Measurements from ENCODE around the gene SCD5. TPM values are rescaled to one million over a fixed set of nuclear protein-coding genes. Genes with fewer than 3 reads are reported as not detected.

Gene SCD5
- total and polyA plus RNA-seq, 2 donors (not counting 1 experiment from before 2014, with no cell fraction given) = 0.03 TPM; not detected in 1

DNA sequence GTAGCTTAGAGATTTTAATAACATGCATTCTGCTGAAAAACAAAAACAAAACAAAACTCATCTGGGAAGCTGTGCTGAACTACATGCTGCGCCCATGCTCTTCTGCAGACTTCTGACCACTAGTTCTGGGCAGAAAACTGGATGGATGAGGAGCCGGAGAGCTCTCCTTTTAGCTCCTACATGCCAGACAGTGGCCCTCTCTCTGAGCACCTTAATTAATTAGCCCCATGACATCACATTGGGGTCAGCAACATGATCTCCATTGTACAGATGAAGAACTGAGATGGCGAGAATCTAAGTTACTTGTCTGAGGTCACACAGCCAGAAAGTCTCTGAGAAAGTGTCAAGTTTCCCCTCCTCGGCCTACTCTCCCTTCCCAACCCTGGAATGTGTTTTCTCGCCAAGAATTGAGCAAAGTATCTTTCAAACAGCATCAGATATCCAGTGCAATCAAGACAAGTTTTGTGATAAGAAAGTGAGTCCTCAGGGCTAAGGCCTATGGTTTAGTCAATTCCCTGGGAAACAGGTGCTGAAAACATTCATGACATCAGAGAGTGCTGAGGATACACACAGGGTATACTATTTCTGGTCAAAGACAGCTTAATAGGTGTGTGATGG is 21.6 kb downstream of the SCD5 start:
- intact Hi-C loops (cut with micrococcal nuclease) = no loop called here
- ChIA-PET POLR2A (no interaction called here), CTCF (no interaction called here)
- H3K4me1 Mint-ChIP-seq = no peaks in the 10 kb centered on the region
- Histone ChIP-seq H3K9me3 (ENCODE audit: control extremely low read depth in 1 of 3, control insufficient read depth in 2 of 3, insufficient read depth in 1 of 3, low read length in 2 of 3) (no peaks in the 10 kb centered on the region), H3K4me2 (replicated peaks; ENCODE audit: low read depth, low read length, poor library complexity, severe bottlenecking) (no peak overlapping the region), H3K27me3 (replicated peaks in 1 of 4; ENCODE audit: control extremely low read depth in 1 of 4, control insufficient read depth in 3 of 4, insufficient read depth in 4 of 4, low read length in 3 of 4) (no peaks in the 10 kb centered on the region), H3K4me1 (ENCODE audit: control insufficient read depth in 2 of 2, insufficient read depth in 2 of 2, low read length in 2 of 2) (no peaks in the 10 kb centered on the region), H4K20me1 (ENCODE audit: control insufficient read depth, insufficient read depth, low read length, poor library complexity, severe bottlenecking) (no peaks in the 10 kb centered on the region), H3K4me3 (ENCODE audit: control extremely low read depth in 1 of 5, extremely low read depth in 1 of 5, insufficient read depth in 1 of 5, low read depth in 2 of 5, low read length in 4 of 5) (no peak overlapping the region), H3K27ac (ENCODE audit: low read length in 2 of 2) (no peak overlapping the region), H3K79me2 (ENCODE audit: control insufficient read depth, insufficient read depth, low read length) (no peaks in the 10 kb centered on the region), H3K9ac (ENCODE audit: low read length) (no peak overlapping the region), H2AFZ (ENCODE audit: insufficient read depth, low read depth, low read length, poor library complexity, severe bottlenecking) (no peak overlapping the region), H3K36me3 (replicated peaks in 1 of 2; ENCODE audit: control extremely low read depth in 1 of 2, control insufficient read depth in 1 of 2, extremely low read depth in 1 of 2, insufficient read depth in 2 of 2, low read length in 1 of 2) (no peaks in the 10 kb centered on the region)
- peaks cover 2% of the 10 kb centered on the region for H3K9me3 Mint-ChIP-seq (ENCODE audit: insufficient read depth)
- 100% methylated on average over 4 of the region's 5 CpGs for WGBS (ENCODE audit: insufficient coverage)
- TF ChIP-seq, protein P1, sequence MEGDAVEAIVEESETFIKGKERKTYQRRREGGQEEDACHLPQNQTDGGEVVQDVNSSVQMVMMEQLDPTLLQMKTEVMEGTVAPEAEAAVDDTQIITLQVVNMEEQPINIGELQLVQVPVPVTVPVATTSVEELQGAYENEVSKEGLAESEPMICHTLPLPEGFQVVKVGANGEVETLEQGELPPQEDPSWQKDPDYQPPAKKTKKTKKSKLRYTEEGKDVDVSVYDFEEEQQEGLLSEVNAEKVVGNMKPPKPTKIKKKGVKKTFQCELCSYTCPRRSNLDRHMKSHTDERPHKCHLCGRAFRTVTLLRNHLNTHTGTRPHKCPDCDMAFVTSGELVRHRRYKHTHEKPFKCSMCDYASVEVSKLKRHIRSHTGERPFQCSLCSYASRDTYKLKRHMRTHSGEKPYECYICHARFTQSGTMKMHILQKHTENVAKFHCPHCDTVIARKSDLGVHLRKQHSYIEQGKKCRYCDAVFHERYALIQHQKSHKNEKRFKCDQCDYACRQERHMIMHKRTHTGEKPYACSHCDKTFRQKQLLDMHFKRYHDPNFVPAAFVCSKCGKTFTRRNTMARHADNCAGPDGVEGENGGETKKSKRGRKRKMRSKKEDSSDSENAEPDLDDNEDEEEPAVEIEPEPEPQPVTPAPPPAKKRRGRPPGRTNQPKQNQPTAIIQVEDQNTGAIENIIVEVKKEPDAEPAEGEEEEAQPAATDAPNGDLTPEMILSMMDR (IDR thresholded peaks at IDR 0.05) = no peak
- no peak overlapping the region for H3K4me3 Mint-ChIP-seq
- H3K27me3 Mint-ChIP-seq = peaks cover 3% of the 10 kb centered on the region
- H3K27ac Mint-ChIP-seq = no peak overlapping the region
- ATAC-seq (ENCODE audit: low read depth) (no peak), DNase-seq (no peak)

DNA sequence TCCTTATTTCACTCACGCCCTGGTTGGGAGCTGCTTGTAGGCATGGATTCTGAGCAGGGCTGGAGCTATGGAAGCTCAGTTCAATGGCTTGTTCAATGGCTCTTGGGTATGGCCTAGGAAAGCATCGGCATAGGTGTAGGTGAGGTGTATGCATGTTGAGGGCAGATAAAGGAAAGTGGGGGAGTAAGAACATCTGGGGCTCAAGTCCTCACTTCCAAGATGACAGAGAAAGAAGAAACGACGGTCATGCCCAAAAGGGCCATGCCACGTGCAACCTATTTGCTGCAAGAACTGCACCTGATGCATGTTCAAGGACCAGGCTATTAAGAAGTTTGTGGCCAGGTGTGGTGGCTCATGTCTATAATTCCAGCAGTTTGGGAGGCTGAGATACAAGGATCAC is 23.4 kb downstream of the SCD5 start:
- intact Hi-C loops (cut with micrococcal nuclease) = no loop called here
- H4K20me1 ChIP-seq (ENCODE audit: control insufficient read depth, insufficient read depth, low read length, poor library complexity, severe bottlenecking) = no peaks in the 10 kb centered on the region
- ATAC-seq (ENCODE audit: low read depth) (no peak), DNase-seq (no peak)
- H3K27ac ChIP-seq (ENCODE audit: low read length in 2 of 2) = no peak overlapping the region
- TF ChIP-seq EZH2 (IDR thresholded peaks at IDR 0.05; ENCODE audit: borderline replicate concordance, insufficient read depth, low read depth, low read length, poor library complexity, severe bottlenecking) = no peak
- TF ChIP-seq, protein P1 (IDR thresholded peaks at IDR 0.05) = no peak
- WGBS (ENCODE audit: insufficient coverage) = 93% methylated on average over 4 of the region's 5 CpGs
- H2AFZ ChIP-seq (ENCODE audit: insufficient read depth, low read depth, low read length, poor library complexity, severe bottlenecking) = no peak overlapping the region
- H3K9me3 ChIP-seq (ENCODE audit: control extremely low read depth in 1 of 3, control insufficient read depth in 2 of 3, insufficient read depth in 1 of 3, low read length in 2 of 3) = no peaks in the 10 kb centered on the region
- H3K4me2 ChIP-seq (replicated peaks; ENCODE audit: low read depth, low read length, poor library complexity, severe bottlenecking) = no peak overlapping the region
- H3K4me3 ChIP-seq (ENCODE audit: control extremely low read depth in 1 of 5, extremely low read depth in 1 of 5, insufficient read depth in 1 of 5, low read depth in 2 of 5, low read length in 4 of 5) = no peak overlapping the region
- H3K9ac ChIP-seq (ENCODE audit: low read length) = no peak overlapping the region
- no peaks in the 10 kb centered on the region for H3K4me1 ChIP-seq (ENCODE audit: control insufficient read depth in 2 of 2, insufficient read depth in 2 of 2, low read length in 2 of 2)
- Mint-ChIP-seq H3K4me1 (no peaks in the 10 kb centered on the region), H3K27ac (no peak overlapping the region), H3K9me3 (ENCODE audit: insufficient read depth) (peaks cover 2% of the 10 kb centered on the region), H3K27me3 (peaks cover 3% of the 10 kb centered on the region), H3K4me3 (no peak overlapping the region)
- no peaks in the 10 kb centered on the region for H3K79me2 ChIP-seq (ENCODE audit: control insufficient read depth, insufficient read depth, low read length)
- H3K27me3 ChIP-seq (replicated peaks in 1 of 4; ENCODE audit: control extremely low read depth in 1 of 4, control insufficient read depth in 3 of 4, insufficient read depth in 4 of 4, low read length in 3 of 4) = peaks cover 0 to 6% (median 0%) of the 10 kb centered on the region in 4 experiments
- CTCF ChIA-PET = no interaction called here
- H3K36me3 ChIP-seq (replicated peaks in 1 of 2; ENCODE audit: control extremely low read depth in 1 of 2, control insufficient read depth in 1 of 2, extremely low read depth in 1 of 2, insufficient read depth in 2 of 2, low read length in 1 of 2) = no peaks in the 10 kb centered on the region
- POLR2A ChIA-PET = no interaction called here

Data from B cell (primary cell).